Amniotic stem cell (primary cell): Measurements from ENCODE around the gene TPSAB1.
"Not testable (repeated sequence)": the region's sequence is repeated elsewhere in the genome, so short reads cannot be mapped to it uniquely, and the experiment has no call there.

Experiments used
- DNase-seq: peaks from one replicate; lab custom pipeline; 2025; lab: John Stamatoyannopoulos, UW

TPSAB1 gene

DNA sequence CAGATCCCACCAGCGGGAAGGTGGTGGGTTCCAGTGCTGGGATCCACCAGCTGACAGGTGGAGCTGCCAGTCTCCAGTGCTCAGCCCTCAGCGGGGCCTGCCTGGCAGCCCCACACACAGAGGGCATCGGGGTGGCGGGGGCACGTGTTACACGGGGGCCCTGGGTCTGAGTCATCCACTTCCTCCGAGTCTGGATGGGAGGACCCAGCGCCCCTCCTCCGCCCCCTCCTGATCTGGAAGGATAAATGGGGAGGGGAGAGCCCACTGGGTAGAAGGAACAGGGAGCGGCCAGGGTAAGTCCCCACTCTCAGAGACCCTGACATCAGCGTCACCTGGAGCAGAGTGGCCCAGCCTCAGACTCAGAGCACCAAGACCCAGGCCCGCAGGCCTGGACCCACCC, at the start of gene TPSAB1:
TSS of gene TPSAB1 (plus strand) at position 270 of the 400 bp plus-strand sequence. CDS start 234 bp downstream, outside the sequence.
- not testable (repeated sequence) for DNase-seq

DNA sequence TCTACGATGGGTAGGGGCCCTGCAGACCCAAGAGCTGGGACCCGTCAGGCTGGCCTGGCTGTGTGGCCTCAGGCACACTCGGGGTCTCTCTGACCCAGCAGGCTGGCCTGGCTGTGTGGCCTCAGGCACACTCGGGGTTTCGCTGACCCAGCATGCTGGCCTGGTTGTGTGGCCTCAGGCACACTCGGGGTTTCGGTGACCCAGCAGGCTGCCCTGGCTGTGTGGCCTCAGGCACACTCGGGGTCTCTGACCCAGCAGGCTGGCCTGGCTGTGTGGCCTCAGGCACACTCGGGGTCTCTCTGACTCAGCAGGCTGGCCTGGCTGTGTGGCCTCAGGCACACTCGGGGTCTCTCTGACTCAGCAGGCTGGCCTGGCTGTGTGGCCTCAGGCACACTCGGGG, 49.7 kb upstream of the TPSAB1 start:
- not testable (repeated sequence) for DNase-seq

GRCh38 chr16:1192384-1193073, 48.0 kb upstream of the TPSAB1 start:
- no peak for DNase-seq

DNA sequence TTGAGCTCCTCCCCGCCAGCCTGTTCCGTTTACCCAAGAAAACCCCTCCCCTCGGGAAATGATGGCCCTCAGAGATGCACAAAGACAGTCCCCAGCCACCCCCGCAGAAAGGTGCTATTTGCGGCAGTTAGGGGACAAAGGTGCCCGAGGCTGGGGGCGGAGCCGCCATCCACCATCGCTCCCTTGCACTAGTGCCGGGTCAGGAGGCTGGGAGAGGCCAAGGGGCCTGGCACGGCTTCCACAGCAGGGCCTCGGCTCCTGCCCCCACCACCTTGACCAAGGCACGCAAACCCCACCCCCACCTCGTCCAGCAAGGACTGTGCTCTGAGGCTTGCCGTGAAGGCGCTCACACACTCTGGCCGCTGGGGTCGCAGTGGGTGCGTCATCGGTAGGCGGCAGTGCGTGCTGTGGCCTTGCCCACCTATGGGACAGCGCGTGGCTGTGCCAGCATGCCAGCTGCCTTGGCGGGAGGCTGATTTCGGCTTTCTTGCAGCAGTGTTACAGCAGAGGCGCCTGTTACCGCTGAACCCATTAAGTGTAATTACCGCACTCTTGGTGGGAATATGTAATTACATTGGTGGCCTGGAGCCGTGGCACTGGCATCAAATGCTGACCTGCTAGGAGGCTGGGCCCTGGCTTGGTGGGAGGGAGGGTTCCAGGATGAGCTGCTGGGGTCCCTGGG, 47.2 kb upstream of the TPSAB1 start:
- DNase-seq = no peak

DNA sequence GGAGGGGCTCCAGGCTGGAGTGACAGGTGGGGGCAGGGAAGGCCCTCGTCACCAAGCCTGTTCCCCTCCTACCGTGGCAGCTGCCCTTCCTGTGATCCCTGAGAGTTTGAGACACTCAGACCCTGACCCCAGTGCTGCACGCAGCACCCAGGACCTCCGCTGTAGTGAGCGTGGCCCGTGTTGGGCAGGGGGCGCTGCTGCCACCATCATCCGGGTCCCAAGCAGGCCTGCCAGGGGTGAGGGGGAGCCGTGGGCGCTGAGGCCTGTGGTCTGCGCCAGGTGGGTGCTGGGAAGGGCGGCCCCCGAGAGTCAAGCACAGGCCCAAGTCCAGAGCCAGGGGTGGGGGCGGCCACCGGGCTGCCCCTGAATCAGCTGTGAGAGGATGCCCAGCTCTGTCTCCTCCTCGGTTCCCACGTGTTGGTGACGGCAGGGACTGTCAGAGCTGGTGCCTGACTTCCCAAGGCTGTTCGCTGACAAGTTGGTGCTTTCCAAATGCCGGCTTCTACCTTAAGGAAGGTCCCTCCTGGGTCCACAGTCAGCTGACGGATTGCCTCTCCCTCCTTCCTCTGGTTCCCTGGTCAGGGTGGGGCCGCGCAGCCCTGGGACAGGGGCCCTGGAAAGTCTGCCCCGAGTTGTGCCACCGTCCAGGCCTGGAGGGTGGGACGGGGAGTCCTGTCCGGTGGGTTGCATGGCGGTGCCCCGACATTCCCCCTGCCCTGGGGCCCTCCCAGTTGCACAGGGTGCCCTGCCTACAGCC, 46.5 kb upstream of the TPSAB1 start:
- no peak for DNase-seq

GRCh38 chr16:1194665-1195392, 45.7 kb upstream of the TPSAB1 start:
- DNase-seq = no peak

GRCh38 chr16:1195393-1195666, 45.2 kb upstream of the TPSAB1 start:
- no peak for DNase-seq

GRCh38 chr16:1196494-1196893, 44.0 kb upstream of the TPSAB1 start:
- DNase-seq = no peak

- DNase-seq = no peak
These were observed 43.2 kb upstream of the TPSAB1 start for GRCh38 chr16:1197237-1197866.

GRCh38 chr16:1198194-1198593, 42.3 kb upstream of the TPSAB1 start:
- no peak for DNase-seq

- DNase-seq = not testable (repeated sequence)
These were observed 41.7 kb upstream of the TPSAB1 start for GRCh38 chr16:1198671-1199346.

- no peak for DNase-seq
These were observed 41.0 kb upstream of the TPSAB1 start for GRCh38 chr16:1199347-1200013.

DNA sequence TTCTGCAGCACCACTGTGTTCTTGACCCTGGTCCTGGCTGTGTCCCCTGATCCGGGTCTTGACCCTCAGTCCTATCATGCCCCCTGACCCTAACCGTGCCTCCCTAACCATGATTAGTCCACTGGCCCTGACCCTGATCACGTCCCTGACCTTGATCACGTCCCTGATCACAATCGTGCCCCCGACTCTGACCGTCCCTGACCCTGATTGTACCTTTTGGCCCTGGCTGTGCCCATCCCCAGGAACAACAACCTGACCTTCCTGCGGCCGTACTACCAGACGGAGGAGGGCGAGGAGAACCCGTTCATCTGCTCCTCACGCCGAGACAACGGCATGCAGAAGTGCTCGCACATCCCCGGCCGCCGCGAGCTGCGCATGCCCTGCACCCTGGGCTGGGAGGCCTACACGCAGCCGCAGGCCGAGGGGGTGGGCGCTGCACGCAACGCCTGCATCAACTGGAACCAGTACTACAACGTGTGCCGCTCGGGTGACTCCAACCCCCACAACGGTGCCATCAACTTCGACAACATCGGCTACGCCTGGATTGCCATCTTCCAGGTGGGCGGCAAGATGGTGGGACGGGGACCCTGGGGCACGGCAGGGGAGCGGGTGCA, 40.4 kb upstream of the TPSAB1 start:
- no peak for DNase-seq

GRCh38 chr16:1201444-1201843, 39.1 kb upstream of the TPSAB1 start:
- no peak for DNase-seq

- no peak for DNase-seq
These were observed 38.2 kb upstream of the TPSAB1 start for GRCh38 chr16:1202274-1202673.

DNA sequence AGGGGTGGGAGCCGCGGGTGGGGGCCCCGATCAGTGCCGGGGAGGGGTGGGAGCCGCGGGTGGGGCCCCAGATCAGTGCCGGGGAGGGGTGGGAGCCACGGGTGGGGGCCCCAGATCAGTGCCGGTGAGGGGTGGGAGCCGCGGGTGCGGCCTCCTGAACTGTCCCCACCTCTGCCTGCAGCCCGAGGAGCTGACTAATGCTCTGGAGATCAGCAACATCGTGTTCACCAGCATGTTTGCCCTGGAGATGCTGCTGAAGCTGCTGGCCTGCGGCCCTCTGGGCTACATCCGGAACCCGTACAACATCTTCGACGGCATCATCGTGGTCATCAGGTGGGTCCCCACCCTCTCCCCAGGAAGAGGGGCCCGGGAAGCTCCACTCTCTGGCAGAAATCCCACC, 35.6 kb upstream of the TPSAB1 start:
- no peak for DNase-seq

- DNase-seq = no peak
These were observed 34.2 kb upstream of the TPSAB1 start for GRCh38 chr16:1206326-1206725.

DNA sequence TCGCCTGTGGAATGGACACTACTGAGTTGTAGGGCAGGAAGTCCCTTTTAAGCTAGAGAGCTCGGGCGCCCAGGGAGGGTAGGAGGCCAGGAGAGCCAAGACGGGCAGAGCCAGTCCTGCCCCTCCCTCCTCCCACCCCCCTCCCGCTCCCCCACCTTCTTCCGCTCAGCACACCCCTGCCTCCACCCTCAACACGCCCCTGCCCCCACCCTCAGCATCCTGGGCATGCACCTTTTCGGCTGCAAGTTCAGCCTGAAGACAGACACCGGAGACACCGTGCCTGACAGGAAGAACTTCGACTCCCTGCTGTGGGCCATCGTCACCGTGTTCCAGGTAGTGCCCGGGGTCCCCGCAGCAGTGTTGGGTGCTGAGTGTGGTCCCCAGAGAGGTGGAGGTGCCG, 33.7 kb upstream of the TPSAB1 start:
- DNase-seq = no peak

GRCh38 chr16:1208239-1208830, 32.2 kb upstream of the TPSAB1 start:
- no peak for DNase-seq

GRCh38 chr16:1209081-1209480, 31.4 kb upstream of the TPSAB1 start:
- DNase-seq = no peak
